Esophagus muscularis mucosa (tissue), 3 donors: Measurements from ENCODE around the gene WWOX.

Source experiments
- POLR2A ChIP-seq: fragments of 450-650 bp; IDR thresholded peaks from one replicate; pipeline ENCODE4 v1.6.1; 2017; ENCODE audit warnings: antibody characterized with exemption, moderate library complexity, mild to moderate bottlenecking, low read depth
- POLR2AphosphoS5 ChIP-seq, 2 donors: sonication (generic); formaldehyde crosslinking; IDR thresholded peaks; one replicate each; pipeline ENCODE4 v1.6.1; 2017; ENCODE audit warnings: antibody characterized with exemption in 2 of 2
- TF ChIP-seq, protein P1 (sequence below), 3 experiments: fragments of 200-600 bp in 2 of 3; fragments of 450-650 bp in 1 of 3; sonication (generic) in 2 of 3; IDR thresholded peaks; one replicate each; pipeline ENCODE4 v1.5.1; 2017 to 2019; ENCODE audit warnings: antibody characterized with exemption in 3 of 3, mild to moderate bottlenecking in 2 of 3, moderate library complexity in 1 of 3

DNA sequence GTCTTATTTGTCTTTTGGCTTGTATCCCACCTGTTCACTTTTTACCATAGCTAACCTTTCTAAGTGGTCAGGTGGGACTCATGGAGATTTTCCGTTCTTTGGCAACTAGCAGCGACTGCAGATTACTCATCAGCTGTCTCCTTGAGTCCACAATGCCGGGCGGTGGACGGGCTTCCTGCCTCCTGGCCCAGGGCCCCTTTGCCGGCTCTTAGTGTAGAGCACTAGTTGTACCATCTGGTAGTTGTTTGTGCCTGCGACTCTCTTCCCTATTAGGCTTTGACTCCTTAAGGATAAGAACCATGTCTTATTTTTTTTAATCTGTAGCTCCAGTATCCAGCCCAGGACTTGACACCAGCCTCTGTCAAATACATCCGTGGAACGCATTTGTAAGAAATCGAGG is 399.9 kb downstream of the WWOX start:
- TF ChIP-seq POLR2A (no peak), POLR2AphosphoS5 (IDR thresholded peaks at IDR 0.05) (no peak)
- TF ChIP-seq, protein P1, sequence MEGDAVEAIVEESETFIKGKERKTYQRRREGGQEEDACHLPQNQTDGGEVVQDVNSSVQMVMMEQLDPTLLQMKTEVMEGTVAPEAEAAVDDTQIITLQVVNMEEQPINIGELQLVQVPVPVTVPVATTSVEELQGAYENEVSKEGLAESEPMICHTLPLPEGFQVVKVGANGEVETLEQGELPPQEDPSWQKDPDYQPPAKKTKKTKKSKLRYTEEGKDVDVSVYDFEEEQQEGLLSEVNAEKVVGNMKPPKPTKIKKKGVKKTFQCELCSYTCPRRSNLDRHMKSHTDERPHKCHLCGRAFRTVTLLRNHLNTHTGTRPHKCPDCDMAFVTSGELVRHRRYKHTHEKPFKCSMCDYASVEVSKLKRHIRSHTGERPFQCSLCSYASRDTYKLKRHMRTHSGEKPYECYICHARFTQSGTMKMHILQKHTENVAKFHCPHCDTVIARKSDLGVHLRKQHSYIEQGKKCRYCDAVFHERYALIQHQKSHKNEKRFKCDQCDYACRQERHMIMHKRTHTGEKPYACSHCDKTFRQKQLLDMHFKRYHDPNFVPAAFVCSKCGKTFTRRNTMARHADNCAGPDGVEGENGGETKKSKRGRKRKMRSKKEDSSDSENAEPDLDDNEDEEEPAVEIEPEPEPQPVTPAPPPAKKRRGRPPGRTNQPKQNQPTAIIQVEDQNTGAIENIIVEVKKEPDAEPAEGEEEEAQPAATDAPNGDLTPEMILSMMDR (IDR thresholded peaks at IDR 0.05): no peak
